HL-60 (cell line): ENCODE measurements around the gene GDPD1.

Source experiments
- POLR2AphosphoS5 ChIP-seq: IDR thresholded peaks from 2 replicates; pipeline ENCODE4 v1.6.1; 2012; ENCODE audit warnings: low read depth
- TF ChIP-seq, protein P1 (sequence below): IDR thresholded peaks from one replicate; pipeline ENCODE4 v1.5.1; 2011; ENCODE audit warnings: low read length, control low read depth, inconsistent platforms; ENCODE audit not compliant: insufficient read depth

DNA sequence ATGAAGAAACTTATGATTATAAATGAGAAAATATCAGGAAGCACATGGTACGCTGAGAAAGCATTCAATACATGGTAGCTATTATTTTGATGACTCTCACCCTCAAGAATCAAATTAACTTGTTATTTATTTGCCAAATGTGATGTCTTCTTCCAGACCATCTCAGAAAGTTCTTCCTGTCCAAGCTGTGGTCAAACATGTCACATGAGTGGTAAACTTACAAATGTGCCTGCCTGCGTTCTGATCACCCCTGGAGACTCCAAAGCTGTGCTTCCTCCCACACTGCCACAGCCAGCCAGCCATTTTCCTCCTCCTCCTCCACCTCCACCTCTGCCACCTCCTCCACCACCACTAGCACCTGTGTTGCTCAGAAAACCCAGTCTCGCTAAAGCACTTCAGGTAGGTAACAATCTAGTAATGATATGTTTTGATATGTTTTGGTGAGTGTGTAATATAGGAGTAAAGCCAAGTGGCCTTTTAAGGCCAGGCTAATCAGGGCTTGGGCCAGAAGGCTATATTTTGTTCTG lies 26.9 kb upstream of the GDPD1 start:
- TF ChIP-seq, protein P1, sequence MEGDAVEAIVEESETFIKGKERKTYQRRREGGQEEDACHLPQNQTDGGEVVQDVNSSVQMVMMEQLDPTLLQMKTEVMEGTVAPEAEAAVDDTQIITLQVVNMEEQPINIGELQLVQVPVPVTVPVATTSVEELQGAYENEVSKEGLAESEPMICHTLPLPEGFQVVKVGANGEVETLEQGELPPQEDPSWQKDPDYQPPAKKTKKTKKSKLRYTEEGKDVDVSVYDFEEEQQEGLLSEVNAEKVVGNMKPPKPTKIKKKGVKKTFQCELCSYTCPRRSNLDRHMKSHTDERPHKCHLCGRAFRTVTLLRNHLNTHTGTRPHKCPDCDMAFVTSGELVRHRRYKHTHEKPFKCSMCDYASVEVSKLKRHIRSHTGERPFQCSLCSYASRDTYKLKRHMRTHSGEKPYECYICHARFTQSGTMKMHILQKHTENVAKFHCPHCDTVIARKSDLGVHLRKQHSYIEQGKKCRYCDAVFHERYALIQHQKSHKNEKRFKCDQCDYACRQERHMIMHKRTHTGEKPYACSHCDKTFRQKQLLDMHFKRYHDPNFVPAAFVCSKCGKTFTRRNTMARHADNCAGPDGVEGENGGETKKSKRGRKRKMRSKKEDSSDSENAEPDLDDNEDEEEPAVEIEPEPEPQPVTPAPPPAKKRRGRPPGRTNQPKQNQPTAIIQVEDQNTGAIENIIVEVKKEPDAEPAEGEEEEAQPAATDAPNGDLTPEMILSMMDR: no peak
- TF ChIP-seq POLR2AphosphoS5: no peak
